HEK293 (cell line): ENCODE measurements around the gene HOXA4.

Source experiments
- BCL11B ChIP-seq: fragments of 450-650 bp; formaldehyde crosslinking; IDR thresholded peaks from 2 replicates; pipeline ENCODE4 v1.5.1; 2016; ENCODE audit warnings: low read depth, missing biosample characterization, missing genetic modification characterization
- HOXA7 ChIP-seq: sonication (generic); formaldehyde crosslinking; IDR thresholded peaks from 2 replicates; pipeline ENCODE4 v1.8.1; 2022; ENCODE audit warnings: missing genetic modification reagents, borderline replicate concordance
- KLF10 ChIP-seq: fragments of 450-650 bp; IDR thresholded peaks from 2 replicates; pipeline ENCODE4 v1.5.1; 2018; ENCODE audit warnings: missing biosample characterization, mild to moderate bottlenecking, missing genetic modification characterization
- OVOL3 ChIP-seq: fragments of 450-650 bp; formaldehyde crosslinking; IDR thresholded peaks from 2 replicates; pipeline ENCODE4 v1.5.1; 2016; ENCODE audit warnings: missing biosample characterization, missing genetic modification characterization
- PRDM1 ChIP-seq: fragments of 450-650 bp; formaldehyde crosslinking; IDR thresholded peaks from 2 replicates; pipeline ENCODE4; 2016; ENCODE audit warnings: missing biosample characterization, missing genetic modification characterization
- SETDB1 ChIP-seq: IDR thresholded peaks from one replicate; pipeline ENCODE4 v1.6.1; 2017; ENCODE audit warnings: mild to moderate bottlenecking, low read length, moderate library complexity, mixed read lengths; ENCODE audit not compliant: insufficient read length
- SP3 ChIP-seq: fragments of 450-650 bp; formaldehyde crosslinking; IDR thresholded peaks from 2 replicates; pipeline ENCODE4 v1.5.1; 2016; ENCODE audit warnings: missing biosample characterization, missing genetic modification characterization
- ZFP69B ChIP-seq: fragments of 450-650 bp; formaldehyde crosslinking; IDR thresholded peaks from 2 replicates; pipeline ENCODE4 v1.5.1; 2016; ENCODE audit warnings: missing biosample characterization, missing genetic modification characterization
- ZNF514 ChIP-seq: fragments of 450-650 bp; formaldehyde crosslinking; IDR thresholded peaks from 2 replicates; pipeline ENCODE4 v1.5.1; 2016; ENCODE audit warnings: missing biosample characterization, missing genetic modification characterization
- ZNF621 ChIP-seq: fragments of 450-650 bp; formaldehyde crosslinking; IDR thresholded peaks from 2 replicates; pipeline ENCODE4 v1.5.1; 2017; ENCODE audit warnings: missing biosample characterization, missing genetic modification characterization
- TF ChIP-seq, protein P1 (sequence below): fragments of 450-650 bp; formaldehyde crosslinking; IDR thresholded peaks from 2 replicates; pipeline ENCODE4 v1.5.1; 2016; ENCODE audit warnings: missing biosample characterization, missing genetic modification characterization
- TF ChIP-seq, protein P2 (sequence below): fragments of 450-650 bp; formaldehyde crosslinking; IDR thresholded peaks from 2 replicates; pipeline ENCODE4 v1.5.1; 2016; ENCODE audit warnings: missing biosample characterization, missing genetic modification characterization
- TF ChIP-seq, protein P3 (sequence below): fragments of 450-650 bp; formaldehyde crosslinking; IDR thresholded peaks from 2 replicates; pipeline ENCODE4 v1.5.1; 2017; ENCODE audit warnings: missing biosample characterization, missing genetic modification characterization
- TF ChIP-seq, protein P4 (sequence below): fragments of 450-650 bp; formaldehyde crosslinking; IDR thresholded peaks from 2 replicates; pipeline ENCODE4 v1.5.1; 2016; ENCODE audit warnings: missing biosample characterization, missing genetic modification characterization
- TF ChIP-seq, protein P5 (sequence below): fragments of 450-650 bp; formaldehyde crosslinking; IDR thresholded peaks from 2 replicates; pipeline ENCODE4 v1.5.1; 2016; ENCODE audit warnings: missing biosample characterization, missing genetic modification characterization
- TF ChIP-seq, protein P6 (sequence below): fragments of 450-650 bp; IDR thresholded peaks from 2 replicates; pipeline ENCODE4 v1.5.1; 2018; ENCODE audit warnings: missing biosample characterization, missing genetic modification characterization
- TF ChIP-seq, protein P7 (sequence below): fragments of 450-650 bp; formaldehyde crosslinking; IDR thresholded peaks from 2 replicates; pipeline ENCODE4 v1.5.1; 2016; ENCODE audit warnings: missing biosample characterization, missing genetic modification characterization
- TF ChIP-seq, protein P8 (sequence below): fragments of 450-650 bp; formaldehyde crosslinking; IDR thresholded peaks from 2 replicates; pipeline ENCODE4; 2016; ENCODE audit warnings: missing biosample characterization, missing genetic modification characterization
- TF ChIP-seq, protein P9 (sequence below): fragments of 450-650 bp; formaldehyde crosslinking; IDR thresholded peaks from 2 replicates; pipeline ENCODE4 v1.5.1; 2017; ENCODE audit warnings: missing biosample characterization, missing genetic modification characterization
- TF ChIP-seq, protein P10 (sequence below): fragments of 450-650 bp; formaldehyde crosslinking; IDR thresholded peaks from 2 replicates; pipeline ENCODE4 v1.5.1; 2016; ENCODE audit warnings: missing biosample characterization, missing genetic modification characterization
- TF ChIP-seq, protein P11 (sequence below): fragments of 450-650 bp; formaldehyde crosslinking; IDR thresholded peaks from 2 replicates; pipeline ENCODE4 v1.5.1; 2016; ENCODE audit warnings: missing biosample characterization, missing genetic modification characterization

The HOXA4 gene

DNA sequence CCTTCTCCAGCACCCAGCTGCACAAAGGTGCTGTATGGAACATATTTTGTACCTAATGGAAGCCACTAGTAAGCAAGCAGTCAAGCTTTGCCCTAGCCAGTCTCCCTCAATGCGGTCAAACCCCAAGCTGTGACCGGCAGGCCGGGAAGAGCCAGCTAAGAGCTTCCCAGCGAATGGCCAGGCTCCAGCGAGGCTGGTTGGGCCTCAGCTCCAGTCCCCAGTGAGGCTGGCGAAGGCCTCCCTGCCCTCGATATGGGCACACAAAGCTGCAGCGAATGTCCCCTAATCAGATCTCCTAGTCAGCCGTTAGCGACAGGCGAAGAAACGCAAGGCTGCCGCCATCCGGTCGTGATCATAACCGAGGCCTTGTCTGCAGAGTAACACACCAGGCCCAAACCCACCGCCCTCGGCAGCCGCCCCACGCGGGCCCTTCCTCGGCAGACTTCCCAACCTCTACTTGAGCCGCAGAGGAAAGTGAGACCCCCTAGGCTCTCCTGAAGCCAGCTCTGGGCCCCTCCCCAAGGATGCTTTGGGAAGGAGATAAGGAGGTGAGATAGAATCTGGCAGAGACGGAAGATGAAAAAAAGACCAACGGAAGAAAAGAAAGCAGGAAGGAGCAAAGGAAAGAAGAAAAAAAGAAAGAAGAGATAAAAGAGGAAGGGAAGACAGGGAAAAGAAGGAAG lies 37.8 kb upstream of the HOXA4 start (continued):
- TF ChIP-seq, protein P1, sequence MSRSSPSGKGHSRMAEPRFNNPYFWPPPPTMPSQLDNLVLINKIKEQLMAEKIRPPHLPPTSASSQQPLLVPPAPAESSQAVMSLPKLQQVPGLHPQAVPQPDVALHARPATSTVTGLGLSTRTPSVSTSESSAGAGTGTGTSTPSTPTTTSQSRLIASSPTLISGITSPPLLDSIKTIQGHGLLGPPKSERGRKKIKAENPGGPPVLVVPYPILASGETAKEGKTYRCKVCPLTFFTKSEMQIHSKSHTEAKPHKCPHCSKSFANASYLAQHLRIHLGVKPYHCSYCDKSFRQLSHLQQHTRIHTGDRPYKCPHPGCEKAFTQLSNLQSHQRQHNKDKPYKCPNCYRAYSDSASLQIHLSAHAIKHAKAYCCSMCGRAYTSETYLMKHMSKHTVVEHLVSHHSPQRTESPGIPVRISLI = peak; percentile 88; the same call in 1 of the 2 replicates
- TF ChIP-seq, protein P2, sequence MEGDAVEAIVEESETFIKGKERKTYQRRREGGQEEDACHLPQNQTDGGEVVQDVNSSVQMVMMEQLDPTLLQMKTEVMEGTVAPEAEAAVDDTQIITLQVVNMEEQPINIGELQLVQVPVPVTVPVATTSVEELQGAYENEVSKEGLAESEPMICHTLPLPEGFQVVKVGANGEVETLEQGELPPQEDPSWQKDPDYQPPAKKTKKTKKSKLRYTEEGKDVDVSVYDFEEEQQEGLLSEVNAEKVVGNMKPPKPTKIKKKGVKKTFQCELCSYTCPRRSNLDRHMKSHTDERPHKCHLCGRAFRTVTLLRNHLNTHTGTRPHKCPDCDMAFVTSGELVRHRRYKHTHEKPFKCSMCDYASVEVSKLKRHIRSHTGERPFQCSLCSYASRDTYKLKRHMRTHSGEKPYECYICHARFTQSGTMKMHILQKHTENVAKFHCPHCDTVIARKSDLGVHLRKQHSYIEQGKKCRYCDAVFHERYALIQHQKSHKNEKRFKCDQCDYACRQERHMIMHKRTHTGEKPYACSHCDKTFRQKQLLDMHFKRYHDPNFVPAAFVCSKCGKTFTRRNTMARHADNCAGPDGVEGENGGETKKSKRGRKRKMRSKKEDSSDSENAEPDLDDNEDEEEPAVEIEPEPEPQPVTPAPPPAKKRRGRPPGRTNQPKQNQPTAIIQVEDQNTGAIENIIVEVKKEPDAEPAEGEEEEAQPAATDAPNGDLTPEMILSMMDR (tag by site-specific recombination) = peak; percentile 23; the same call in 1 of the 2 replicates
- no peak for TF ChIP-seq SP3
- TF ChIP-seq, protein P3, sequence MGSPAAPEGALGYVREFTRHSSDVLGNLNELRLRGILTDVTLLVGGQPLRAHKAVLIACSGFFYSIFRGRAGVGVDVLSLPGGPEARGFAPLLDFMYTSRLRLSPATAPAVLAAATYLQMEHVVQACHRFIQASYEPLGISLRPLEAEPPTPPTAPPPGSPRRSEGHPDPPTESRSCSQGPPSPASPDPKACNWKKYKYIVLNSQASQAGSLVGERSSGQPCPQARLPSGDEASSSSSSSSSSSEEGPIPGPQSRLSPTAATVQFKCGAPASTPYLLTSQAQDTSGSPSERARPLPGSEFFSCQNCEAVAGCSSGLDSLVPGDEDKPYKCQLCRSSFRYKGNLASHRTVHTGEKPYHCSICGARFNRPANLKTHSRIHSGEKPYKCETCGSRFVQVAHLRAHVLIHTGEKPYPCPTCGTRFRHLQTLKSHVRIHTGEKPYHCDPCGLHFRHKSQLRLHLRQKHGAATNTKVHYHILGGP = no peak
- TF ChIP-seq BCL11B (tag by site-specific recombination) = no peak
- TF ChIP-seq, protein P4, sequence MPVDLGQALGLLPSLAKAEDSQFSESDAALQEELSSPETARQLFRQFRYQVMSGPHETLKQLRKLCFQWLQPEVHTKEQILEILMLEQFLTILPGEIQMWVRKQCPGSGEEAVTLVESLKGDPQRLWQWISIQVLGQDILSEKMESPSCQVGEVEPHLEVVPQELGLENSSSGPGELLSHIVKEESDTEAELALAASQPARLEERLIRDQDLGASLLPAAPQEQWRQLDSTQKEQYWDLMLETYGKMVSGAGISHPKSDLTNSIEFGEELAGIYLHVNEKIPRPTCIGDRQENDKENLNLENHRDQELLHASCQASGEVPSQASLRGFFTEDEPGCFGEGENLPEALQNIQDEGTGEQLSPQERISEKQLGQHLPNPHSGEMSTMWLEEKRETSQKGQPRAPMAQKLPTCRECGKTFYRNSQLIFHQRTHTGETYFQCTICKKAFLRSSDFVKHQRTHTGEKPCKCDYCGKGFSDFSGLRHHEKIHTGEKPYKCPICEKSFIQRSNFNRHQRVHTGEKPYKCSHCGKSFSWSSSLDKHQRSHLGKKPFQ (tag by site-specific recombination) = no peak
- TF ChIP-seq PRDM1 (tag by site-specific recombination) = peak; percentile 86
- TF ChIP-seq, protein P5, sequence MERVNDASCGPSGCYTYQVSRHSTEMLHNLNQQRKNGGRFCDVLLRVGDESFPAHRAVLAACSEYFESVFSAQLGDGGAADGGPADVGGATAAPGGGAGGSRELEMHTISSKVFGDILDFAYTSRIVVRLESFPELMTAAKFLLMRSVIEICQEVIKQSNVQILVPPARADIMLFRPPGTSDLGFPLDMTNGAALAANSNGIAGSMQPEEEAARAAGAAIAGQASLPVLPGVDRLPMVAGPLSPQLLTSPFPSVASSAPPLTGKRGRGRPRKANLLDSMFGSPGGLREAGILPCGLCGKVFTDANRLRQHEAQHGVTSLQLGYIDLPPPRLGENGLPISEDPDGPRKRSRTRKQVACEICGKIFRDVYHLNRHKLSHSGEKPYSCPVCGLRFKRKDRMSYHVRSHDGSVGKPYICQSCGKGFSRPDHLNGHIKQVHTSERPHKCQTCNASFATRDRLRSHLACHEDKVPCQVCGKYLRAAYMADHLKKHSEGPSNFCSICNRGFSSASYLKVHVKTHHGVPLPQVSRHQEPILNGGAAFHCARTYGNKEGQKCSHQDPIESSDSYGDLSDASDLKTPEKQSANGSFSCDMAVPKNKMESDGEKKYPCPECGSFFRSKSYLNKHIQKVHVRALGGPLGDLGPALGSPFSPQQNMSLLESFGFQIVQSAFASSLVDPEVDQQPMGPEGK = no peak
- TF ChIP-seq, protein P6, sequence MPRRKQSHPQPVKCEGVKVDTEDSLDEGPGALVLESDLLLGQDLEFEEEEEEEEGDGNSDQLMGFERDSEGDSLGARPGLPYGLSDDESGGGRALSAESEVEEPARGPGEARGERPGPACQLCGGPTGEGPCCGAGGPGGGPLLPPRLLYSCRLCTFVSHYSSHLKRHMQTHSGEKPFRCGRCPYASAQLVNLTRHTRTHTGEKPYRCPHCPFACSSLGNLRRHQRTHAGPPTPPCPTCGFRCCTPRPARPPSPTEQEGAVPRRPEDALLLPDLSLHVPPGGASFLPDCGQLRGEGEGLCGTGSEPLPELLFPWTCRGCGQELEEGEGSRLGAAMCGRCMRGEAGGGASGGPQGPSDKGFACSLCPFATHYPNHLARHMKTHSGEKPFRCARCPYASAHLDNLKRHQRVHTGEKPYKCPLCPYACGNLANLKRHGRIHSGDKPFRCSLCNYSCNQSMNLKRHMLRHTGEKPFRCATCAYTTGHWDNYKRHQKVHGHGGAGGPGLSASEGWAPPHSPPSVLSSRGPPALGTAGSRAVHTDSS (tag by site-specific recombination) = no peak
- TF ChIP-seq, protein P7, sequence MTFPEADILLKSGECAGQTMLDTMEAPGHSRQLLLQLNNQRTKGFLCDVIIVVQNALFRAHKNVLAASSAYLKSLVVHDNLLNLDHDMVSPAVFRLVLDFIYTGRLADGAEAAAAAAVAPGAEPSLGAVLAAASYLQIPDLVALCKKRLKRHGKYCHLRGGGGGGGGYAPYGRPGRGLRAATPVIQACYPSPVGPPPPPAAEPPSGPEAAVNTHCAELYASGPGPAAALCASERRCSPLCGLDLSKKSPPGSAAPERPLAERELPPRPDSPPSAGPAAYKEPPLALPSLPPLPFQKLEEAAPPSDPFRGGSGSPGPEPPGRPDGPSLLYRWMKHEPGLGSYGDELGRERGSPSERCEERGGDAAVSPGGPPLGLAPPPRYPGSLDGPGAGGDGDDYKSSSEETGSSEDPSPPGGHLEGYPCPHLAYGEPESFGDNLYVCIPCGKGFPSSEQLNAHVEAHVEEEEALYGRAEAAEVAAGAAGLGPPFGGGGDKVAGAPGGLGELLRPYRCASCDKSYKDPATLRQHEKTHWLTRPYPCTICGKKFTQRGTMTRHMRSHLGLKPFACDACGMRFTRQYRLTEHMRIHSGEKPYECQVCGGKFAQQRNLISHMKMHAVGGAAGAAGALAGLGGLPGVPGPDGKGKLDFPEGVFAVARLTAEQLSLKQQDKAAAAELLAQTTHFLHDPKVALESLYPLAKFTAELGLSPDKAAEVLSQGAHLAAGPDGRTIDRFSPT (tag by site-specific recombination) = no peak
- TF ChIP-seq SETDB1 = no peak
- TF ChIP-seq, protein P8, sequence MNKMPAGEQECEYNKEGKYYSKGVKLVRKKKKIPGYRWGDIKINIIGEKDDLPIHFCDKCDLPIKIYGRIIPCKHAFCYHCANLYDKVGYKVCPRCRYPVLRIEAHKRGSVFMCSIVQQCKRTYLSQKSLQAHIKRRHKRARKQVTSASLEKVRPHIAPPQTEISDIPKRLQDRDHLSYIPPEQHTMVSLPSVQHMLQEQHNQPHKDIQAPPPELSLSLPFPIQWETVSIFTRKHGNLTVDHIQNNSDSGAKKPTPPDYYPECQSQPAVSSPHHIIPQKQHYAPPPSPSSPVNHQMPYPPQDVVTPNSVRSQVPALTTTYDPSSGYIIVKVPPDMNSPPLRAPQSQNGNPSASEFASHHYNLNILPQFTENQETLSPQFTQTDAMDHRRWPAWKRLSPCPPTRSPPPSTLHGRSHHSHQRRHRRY (tag by site-specific recombination) = no peak
- TF ChIP-seq ZNF621 (tag by site-specific recombination) = no peak
- no peak for TF ChIP-seq OVOL3 (tag by site-specific recombination)
- TF ChIP-seq, protein P9, sequence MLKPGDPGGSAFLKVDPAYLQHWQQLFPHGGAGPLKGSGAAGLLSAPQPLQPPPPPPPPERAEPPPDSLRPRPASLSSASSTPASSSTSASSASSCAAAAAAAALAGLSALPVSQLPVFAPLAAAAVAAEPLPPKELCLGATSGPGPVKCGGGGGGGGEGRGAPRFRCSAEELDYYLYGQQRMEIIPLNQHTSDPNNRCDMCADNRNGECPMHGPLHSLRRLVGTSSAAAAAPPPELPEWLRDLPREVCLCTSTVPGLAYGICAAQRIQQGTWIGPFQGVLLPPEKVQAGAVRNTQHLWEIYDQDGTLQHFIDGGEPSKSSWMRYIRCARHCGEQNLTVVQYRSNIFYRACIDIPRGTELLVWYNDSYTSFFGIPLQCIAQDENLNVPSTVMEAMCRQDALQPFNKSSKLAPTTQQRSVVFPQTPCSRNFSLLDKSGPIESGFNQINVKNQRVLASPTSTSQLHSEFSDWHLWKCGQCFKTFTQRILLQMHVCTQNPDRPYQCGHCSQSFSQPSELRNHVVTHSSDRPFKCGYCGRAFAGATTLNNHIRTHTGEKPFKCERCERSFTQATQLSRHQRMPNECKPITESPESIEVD (tag by site-specific recombination) = no peak
- no peak for TF ChIP-seq ZNF514 (tag by site-specific recombination)
- TF ChIP-seq, protein P10, sequence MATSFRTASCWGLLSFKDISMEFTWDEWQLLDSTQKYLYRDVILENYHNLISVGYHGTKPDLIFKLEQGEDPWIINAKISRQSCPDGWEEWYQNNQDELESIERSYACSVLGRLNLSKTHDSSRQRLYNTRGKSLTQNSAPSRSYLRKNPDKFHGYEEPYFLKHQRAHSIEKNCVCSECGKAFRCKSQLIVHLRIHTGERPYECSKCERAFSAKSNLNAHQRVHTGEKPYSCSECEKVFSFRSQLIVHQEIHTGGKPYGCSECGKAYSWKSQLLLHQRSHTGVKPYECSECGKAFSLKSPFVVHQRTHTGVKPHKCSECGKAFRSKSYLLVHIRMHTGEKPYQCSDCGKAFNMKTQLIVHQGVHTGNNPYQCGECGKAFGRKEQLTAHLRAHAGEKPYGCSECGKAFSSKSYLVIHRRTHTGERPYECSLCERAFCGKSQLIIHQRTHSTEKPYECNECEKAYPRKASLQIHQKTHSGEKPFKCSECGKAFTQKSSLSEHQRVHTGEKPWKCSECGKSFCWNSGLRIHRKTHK (tag by site-specific recombination) = no peak
- no peak for TF ChIP-seq ZFP69B (tag by site-specific recombination)
- TF ChIP-seq, protein P11, sequence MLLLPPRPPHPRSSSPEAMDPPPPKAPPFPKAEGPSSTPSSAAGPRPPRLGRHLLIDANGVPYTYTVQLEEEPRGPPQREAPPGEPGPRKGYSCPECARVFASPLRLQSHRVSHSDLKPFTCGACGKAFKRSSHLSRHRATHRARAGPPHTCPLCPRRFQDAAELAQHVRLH (tag by site-specific recombination) = 0 out of 2 replicates have a peak, but pooled peaks have one; percentile 11
- no peak for TF ChIP-seq HOXA7
- TF ChIP-seq KLF10 (tag by site-specific recombination) = no peak
